Measurements from ENCODE around the gene TMEM178A.
A peak's percentile ranks its signal among the peaks of the same experiment; 100 is the strongest.

TMEM178A gene

DNA sequence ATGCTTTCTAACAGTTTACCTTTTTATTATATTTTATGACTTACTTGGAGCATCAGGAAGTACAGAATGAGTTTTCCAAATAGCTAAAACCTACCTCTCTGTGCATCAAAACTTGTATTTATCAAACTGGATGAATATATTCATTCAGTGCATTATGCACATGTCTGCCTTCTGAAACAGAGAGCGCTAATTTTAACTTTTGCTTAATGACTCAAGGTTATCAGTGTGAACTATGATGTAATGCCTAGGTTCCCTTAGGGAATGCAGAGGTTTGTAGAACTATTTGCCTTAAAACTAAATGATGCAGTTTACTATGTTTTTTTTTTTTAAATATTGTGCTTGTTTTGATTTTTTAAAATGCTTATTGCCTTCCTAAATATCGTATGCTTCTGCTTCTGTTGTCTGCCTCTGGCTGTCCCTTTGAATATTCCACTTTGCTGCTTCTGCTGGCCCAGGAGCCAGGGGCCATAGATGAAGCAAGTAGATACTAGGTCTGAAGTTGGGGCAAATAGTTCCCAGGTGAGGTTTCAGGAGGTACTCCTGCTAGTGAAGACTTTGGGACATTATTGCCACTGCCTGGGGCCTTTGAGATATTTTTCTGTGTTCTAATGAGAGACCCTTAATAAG is 16.5 kb downstream of the TMEM178A start:
- DNase-seq: no peak

DNA sequence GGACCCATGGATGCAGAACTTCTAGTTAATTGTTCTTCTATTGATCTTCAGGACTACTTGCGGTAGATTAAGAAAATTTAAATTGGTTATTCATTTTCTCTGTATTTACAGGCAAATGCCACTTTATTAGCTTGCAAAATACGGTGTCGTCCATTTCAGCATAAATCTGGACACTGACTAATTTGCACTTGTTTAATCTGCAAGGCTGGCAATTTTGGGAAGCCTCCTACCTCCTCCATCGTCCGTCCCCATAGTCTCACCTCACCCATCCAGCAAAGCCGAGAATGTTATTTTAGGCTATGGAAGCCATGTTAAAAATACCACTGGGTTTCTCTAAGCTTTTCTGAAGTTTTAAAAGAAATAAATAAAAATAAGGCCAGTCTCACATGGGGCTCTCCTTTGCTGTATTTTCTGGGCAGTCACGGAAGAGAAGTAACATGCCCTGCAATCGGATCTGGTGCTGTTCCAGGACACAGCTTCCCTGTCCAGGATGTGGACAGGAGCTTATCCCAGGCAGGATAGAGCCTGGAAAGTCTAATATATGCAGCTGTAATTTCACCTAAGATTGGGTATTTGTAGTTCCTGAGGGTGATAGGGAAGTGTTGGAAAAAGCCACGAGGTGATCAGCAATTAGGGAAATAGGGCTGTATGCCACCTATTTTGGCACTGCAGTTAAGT is 17.4 kb downstream of the TMEM178A start:
- DNase-seq: no peak

DNA sequence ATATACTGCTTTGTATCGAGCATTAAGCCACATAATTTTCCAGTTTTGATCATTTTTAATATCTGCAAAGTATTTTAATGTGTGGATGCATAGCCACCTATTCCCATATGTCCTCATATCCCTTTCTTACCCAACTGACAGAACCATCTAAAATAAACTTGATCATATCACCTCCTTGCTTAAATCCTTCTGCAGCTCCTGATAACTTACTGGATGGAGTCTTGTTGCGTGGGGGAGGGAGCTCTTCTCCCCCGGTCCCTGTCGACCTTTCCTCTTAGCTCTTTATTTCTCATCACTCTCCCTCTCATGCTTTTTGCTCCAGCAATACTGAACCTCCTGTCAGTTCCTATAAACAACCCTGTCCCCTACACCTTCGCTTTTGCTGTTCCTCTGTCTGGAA is 18.7 kb downstream of the TMEM178A start:
- no peak for DNase-seq

DNA sequence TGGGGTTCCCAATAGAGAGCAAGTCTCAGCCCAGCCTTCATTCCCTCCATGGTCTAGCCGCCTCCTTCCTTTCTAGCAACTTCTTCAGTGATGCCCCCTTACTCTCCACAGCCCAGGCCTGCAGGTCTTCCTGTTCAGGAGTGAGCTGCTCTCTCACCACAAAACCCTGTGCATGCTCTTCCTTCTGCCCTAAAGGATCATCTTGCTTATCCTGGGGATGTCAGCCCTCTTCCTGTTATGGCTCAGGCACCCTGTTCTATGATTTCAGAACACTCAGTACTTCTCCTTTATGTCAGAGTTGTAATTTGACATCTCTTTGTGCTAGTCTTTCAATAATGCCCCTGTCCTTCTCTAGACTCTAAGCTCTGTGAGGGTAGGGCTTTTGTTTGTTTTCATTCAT is 19.4 kb downstream of the TMEM178A start:
- DNase-seq: no peak

- no peak for DNase-seq
Observed at GRCh38 chr2:39686456-39686855, 20.7 kb downstream of the TMEM178A start.

DNA sequence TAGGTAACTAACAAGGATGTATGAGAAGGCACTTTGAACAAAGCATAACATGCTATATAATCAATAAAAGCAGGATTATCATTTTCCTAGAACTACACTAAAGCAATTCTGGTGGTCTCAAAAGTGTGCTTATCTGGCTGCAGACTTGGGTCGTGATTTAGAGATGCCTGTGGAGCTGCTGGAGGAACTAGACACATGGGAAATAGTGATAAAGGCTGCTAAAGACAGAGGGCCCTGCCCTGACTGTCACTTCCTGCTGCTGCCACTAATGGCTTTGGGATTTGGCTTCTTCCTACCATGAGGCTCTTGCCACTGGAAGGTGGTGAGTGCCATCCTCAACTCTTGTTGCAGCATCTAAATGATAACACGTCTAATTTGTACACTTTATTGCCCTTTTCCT is 22.5 kb downstream of the TMEM178A start:
- peak; percentile 63 for DNase-seq

- peak; percentile 67 for DNase-seq
Observed at GRCh38 chr2:39689272-39689841, 23.6 kb downstream of the TMEM178A start.

GRCh38 chr2:39689876-39690275 is 24.2 kb downstream of the TMEM178A start:
- DNase-seq: peak; percentile 56

GRCh38 chr2:39693245-39693644 is 27.5 kb downstream of the TMEM178A start:
- peak; percentile 18 for DNase-seq

DNA sequence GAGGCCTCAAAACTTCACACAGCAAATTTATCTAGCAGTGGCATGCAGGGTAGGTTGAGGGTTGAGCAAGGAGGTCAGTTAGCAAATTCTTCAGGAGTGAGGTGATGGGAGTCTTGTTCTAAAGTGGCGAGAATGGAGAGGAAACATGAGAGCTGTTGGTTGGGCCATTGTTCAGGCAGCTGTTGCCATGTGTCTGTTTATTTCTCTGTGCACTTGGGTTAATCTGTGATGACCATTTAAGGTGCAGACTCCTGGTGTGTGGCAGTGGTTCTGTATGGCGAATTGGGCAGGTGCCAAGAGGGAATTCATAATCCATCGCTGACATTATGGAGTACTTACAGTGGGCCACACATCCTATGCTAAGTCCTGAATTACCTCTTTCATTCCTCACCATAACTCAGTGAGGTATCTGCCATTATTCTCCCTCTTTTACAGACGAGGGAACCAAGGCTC is 30.4 kb downstream of the TMEM178A start:
- DNase-seq: peak; percentile 96

- peak; percentile 86 for DNase-seq
Observed at GRCh38 chr2:39696838-39697237, 31.1 kb downstream of the TMEM178A start.

DNA sequence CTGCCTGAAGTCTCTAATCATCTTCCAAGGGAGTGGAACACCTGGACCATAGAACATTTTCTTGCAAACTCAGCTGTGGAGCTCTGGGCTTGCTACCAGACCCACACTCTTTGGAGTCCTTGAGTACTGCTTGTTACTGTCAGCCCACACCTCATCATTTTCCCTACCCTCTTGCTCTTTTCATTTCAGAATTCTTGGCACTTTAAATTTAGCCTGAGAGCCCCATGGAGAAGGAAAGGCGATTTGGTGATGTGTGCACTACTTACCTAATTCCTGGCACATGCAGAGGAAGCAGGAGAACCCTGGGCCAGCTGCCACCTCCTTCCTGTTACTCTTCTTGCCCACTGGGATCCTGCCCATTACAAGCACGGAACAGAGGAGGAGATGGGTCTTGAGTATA is 31.7 kb downstream of the TMEM178A start:
- peak; percentile 78 for DNase-seq

GRCh38 chr2:39701137-39701536 is 35.4 kb downstream of the TMEM178A start:
- DNase-seq: no peak

DNA sequence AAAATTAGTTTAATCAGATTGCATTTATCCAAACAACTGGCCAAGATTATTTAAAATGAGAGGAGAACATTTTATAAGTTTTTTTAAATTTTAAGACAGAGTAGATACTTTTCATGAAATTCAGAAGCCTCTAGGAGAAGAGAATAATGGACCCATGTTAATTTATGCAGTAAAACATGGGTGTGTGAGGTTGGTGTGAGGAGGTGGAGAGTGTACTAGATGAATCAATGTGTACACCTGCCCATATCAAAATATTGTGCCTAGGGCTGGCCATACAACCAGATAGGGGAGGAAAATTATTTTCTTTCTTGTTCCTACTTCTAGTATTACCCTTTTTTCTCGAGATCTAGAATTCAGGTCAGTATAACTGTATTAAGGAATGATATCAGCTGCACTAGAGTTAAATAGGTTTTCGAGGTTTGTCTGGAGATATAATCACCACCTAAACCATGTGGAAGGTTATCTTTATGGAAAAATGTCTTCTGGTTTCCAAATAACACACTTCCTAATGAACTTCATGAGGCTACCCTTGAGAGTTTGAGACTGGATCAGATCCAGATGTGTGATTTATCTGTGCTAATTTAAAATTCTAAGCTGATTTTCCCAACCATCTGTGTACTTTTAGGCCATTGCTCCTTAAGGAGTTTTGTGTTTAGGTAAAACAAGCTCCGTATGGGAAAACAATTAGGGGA is 37.6 kb downstream of the TMEM178A start:
- no peak for DNase-seq

DNA sequence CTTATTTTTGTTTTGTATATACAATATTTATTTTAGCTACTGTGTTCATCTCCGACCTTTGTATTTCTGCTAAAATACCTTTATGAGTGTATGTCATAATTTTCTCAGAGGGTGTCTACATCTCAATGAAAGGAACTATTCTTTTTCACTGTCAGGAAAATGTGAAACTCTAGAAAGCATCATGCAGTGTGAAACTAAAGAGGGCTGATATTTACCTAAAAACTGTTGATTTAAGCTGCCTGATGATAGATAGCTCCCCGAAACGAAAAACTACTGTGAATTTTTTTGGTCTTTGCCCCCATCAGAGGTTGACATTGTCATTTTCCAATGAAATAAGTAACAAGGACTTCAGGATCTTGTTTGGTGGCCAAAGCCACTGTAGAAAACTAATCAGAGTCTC is 38.8 kb downstream of the TMEM178A start:
- DNase-seq: peak; percentile 85

DNA sequence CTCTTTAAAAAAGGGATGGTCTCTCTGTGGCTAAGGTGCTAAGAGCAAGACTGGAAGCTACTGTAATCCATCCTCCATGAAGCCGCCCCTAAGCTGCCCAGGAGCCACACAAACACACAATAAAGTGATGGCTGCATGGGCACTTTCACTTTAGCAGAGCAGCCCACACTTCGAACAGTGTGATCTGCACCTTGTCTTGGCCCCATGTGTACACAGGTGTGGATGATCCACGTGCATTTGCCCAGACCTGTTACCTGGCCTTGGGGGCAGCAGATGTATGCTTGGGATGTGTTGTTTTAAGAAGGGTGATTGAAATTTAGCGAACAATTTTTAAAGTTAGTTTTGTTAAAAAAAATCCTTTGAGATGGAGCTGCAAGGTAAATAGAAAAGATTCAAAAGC is 39.9 kb downstream of the TMEM178A start:
- DNase-seq: peak; percentile 83

DNA sequence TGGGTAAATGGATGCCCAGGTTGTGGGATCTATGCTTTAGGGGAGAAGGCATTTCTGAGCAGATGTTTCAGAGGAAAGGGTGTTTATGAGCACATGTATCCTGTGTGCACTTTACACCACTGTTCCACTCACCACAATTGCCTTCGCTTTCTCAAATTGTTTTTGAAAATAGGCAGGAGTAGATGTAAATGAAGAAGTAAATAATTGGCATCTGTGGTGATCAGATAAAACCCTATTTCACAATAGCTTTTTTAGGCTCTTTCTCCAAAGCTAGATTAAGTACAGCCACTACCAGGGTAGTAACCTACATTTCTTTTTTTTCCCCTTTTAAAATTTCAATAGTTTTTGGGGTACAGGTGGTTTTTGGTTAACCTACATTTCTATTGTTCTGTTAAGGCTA is 40.6 kb downstream of the TMEM178A start:
- no peak for DNase-seq

- DNase-seq: no peak
Observed at GRCh38 chr2:39706945-39707344, 41.2 kb downstream of the TMEM178A start.

DNA sequence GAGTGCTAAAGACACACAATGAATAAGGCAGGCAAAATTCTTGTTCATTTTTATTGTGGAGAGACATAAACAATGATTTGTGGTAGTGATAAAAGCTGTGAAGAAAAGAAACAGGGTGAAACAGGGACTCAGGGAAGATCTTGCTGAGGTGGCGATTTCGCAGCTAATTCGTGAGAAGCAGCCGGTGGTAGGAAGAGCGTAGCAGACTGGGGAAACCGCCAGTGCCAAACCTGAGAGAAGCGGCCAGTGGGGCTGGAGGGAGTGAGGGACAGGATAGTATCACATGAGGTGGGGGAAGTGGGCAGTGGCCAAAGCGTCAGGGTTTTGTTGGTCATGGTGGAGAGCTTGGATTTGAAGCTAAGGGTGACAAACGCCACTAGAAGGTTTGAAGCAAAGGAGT is 42.3 kb downstream of the TMEM178A start:
- no peak for DNase-seq

DNA sequence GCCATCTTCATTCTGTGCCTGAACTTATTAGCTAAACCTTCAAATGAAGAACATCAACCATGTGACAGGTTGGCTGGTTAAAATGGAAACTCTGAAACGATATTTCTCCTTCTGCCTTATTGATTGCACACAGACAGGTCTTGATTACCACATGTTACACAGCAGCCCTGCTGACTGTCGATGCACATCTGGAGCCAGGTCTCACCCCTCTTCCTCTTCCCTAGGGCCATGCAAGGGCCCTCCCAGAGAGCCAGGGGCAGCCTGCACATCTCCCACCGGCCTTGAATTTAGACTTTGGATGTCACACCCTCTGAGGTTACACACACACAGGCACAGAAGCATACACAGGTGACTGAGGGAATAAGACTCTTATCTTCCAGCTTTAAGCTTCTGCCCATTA is 45.1 kb downstream of the TMEM178A start:
- no peak for DNase-seq

- DNase-seq: no peak
Observed at GRCh38 chr2:39712953-39713352, 47.2 kb downstream of the TMEM178A start.

- DNase-seq: no peak
Observed at GRCh38 chr2:39715095-39715494, 49.4 kb downstream of the TMEM178A start.

DNA sequence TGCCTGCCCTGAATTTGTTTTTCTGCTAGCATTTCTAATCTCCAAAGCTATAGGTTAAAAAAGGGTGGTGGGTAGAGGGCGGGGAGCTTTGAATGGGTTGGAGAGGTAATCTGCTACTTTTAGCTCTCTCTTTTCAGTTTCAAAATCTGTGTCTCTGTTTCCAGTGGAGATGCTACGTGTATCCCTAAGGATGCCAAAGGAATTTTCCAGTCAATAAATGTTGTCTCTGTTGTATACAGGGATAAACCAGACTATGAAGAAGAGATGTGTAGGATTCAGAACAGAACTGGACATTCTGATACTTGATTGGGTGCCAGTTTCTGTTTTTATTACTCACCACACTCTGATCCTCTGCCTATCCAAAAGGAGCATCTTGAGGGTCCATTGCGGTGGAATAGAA is 50.1 kb downstream of the TMEM178A start:
- DNase-seq: no peak

DNA sequence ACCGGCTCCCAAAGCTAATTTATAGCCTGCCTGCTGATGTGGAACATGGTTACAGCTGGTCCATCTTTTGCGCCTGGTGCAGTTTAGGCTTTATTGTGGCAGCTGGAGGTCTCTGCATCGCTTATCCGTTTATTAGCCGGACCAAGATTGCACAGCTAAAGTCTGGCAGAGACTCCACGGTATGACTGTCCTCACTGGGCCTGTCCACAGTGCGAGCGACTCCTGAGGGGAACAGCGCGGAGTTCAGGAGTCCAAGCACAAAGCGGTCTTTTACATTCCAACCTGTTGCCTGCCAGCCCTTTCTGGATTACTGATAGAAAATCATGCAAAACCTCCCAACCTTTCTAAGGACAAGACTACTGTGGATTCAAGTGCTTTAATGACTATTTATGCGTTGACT is 51.4 kb downstream of the TMEM178A start:
- no peak for DNase-seq

Data from NCI-H69 (cell line).